Osteoblast (primary cell): ENCODE data around the gene C3orf20. TPM values are rescaled to one million over a fixed set of nuclear protein-coding genes. Genes with fewer than 3 reads are reported as not detected.

Experiments
- DNase-seq: peaks from one replicate; pipeline ENCODE4 v3.0.0; 2011; ENCODE audit warnings: low spot score, mixed read lengths; ENCODE audit not compliant: insufficient read length; ENCODE audit errors: missing footprints
- H2AFZ ChIP-seq: 2 replicates; pipeline ENCODE4 v1.6.0; 2011; ENCODE audit warnings: mild to moderate bottlenecking, low read length
- H3K27ac ChIP-seq: 2 replicates; pipeline ENCODE4 v1.5.1; 2011; ENCODE audit warnings: mild to moderate bottlenecking, low read depth, low read length, moderate library complexity
- H3K27me3 ChIP-seq: 2 replicates; pipeline ENCODE4 v1.6.0; 2012; ENCODE audit warnings: mild to moderate bottlenecking, control low read depth, inconsistent platforms, low read length, moderate library complexity; ENCODE audit not compliant: insufficient read depth
- H3K36me3 ChIP-seq: 2 replicates; pipeline ENCODE4 v1.5.1; 2011; ENCODE audit warnings: mild to moderate bottlenecking, low read length, control low read depth, moderate library complexity; ENCODE audit not compliant: insufficient read depth
- H3K4me1 ChIP-seq: 2 replicates; pipeline ENCODE4 v1.5.1; 2011; ENCODE audit warnings: mild to moderate bottlenecking, low read length, control low read depth, moderate library complexity; ENCODE audit not compliant: insufficient read depth
- H3K4me2 ChIP-seq: 2 replicates; pipeline ENCODE4 v1.6.0; 2011; ENCODE audit warnings: mild to moderate bottlenecking, low read length; ENCODE audit not compliant: insufficient read depth
- H3K4me3 ChIP-seq: fragments of 200-600 bp; sonication (generic); 3 replicates; pipeline ENCODE4 v1.5.1; 2012; ENCODE audit warnings: mild to moderate bottlenecking, low read length, inconsistent platforms; ENCODE audit not compliant: insufficient read depth
- H3K79me2 ChIP-seq: 2 replicates; pipeline ENCODE4 v1.6.0; 2012; ENCODE audit warnings: mild to moderate bottlenecking, low read length, control low read depth, inconsistent platforms; ENCODE audit not compliant: insufficient read depth
- H3K9me3 ChIP-seq: 2 replicates; pipeline ENCODE4 v1.5.1; 2011; ENCODE audit warnings: low read depth, low read length, control low read depth
- H4K20me1 ChIP-seq: 2 replicates; pipeline ENCODE4 v1.6.0; 2012; ENCODE audit warnings: mild to moderate bottlenecking, low read length, control low read depth; ENCODE audit not compliant: insufficient read depth
- total RNA-seq: library from RNA; depleted of rRNA; stranded (reverse); fragments of >200 nt; gene quantifications from 2 replicates; pipeline ENCODE4 v1.2.3, GENCODE V29; 2012
- TF ChIP-seq, protein P1 (sequence below): IDR thresholded peaks from 2 replicates; pipeline ENCODE4 v1.5.1; 2011; ENCODE audit warnings: mild to moderate bottlenecking, low read depth, low read length, moderate library complexity; ENCODE audit errors: extremely low read depth

C3orf20 gene
- total RNA-seq, 1 donor, result under 0.01 TPM

DNA sequence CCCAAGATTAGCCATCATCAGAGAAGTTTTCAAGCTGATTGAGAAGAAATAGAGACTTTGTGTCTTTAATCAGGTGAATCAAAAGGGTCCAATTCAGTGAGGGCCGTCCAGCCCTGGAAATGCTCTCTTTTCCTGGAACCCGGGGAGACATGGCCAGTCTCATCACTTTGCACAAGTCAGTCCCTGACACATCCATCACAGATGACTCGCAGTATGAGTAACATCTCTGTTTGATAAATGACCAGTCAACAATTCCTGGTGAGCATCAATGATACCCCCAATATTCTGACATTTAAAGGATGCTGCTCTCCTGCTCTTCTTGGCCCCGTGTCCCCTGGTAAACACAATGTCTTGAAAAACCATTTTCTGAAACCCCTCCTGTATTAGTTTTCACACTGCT is 26.7 kb downstream of the C3orf20 start:
- no peaks in the 10 kb centered on the region for H4K20me1 ChIP-seq
- DNase-seq, result no peak
- no peaks in the 10 kb centered on the region for H3K36me3 ChIP-seq
- no peaks in the 10 kb centered on the region for H3K4me1 ChIP-seq
- H3K27me3 ChIP-seq, result peaks cover 3% of the 10 kb centered on the region
- TF ChIP-seq, protein P1, sequence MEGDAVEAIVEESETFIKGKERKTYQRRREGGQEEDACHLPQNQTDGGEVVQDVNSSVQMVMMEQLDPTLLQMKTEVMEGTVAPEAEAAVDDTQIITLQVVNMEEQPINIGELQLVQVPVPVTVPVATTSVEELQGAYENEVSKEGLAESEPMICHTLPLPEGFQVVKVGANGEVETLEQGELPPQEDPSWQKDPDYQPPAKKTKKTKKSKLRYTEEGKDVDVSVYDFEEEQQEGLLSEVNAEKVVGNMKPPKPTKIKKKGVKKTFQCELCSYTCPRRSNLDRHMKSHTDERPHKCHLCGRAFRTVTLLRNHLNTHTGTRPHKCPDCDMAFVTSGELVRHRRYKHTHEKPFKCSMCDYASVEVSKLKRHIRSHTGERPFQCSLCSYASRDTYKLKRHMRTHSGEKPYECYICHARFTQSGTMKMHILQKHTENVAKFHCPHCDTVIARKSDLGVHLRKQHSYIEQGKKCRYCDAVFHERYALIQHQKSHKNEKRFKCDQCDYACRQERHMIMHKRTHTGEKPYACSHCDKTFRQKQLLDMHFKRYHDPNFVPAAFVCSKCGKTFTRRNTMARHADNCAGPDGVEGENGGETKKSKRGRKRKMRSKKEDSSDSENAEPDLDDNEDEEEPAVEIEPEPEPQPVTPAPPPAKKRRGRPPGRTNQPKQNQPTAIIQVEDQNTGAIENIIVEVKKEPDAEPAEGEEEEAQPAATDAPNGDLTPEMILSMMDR, result no peak
- H3K4me2 ChIP-seq, result no peak overlapping the region
- H2AFZ ChIP-seq, result no peak overlapping the region
- H3K79me2 ChIP-seq, result no peaks in the 10 kb centered on the region
- H3K4me3 ChIP-seq, result no peak overlapping the region
- no peaks in the 10 kb centered on the region for H3K9me3 ChIP-seq
- no peak overlapping the region for H3K27ac ChIP-seq

DNA sequence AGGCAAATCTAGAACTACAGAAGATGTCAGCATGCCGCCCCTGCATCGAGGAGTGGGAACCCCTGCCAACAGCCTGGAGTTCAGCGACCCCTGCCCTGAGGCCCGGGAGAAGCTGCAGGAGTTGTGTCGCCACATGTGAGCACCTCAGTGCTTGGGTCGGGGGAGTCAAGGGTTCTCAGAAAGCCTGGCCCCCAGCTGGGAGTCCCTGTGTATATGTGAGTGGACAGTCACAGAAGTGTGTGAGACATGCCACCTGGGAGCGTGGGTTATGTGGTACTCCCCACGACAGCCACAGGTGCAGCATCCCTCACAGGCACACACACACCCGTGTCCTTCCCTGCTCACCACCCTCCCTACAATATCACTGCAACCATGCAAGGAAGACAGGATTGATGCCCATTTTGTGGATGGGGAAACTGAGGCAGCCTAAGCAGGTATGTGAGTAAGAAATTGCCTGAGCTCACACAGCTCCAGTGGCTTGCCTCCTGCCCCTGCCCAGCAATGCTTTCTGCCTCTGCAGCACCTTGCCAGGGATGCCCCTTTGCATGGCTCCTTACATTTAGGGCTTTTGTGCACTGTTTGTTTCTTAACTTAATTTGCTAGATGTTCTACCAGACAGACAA is 28.3 kb downstream of the C3orf20 start:
- TF ChIP-seq, protein P1, result no peak
- no peak for DNase-seq
- Histone ChIP-seq H2AFZ (no peak overlapping the region), H3K9me3 (no peaks in the 10 kb centered on the region), H3K4me1 (no peaks in the 10 kb centered on the region), H3K36me3 (no peaks in the 10 kb centered on the region), H4K20me1 (no peaks in the 10 kb centered on the region), H3K27ac (no peak overlapping the region), H3K4me3 (no peak overlapping the region), H3K4me2 (no peak overlapping the region), H3K79me2 (no peaks in the 10 kb centered on the region), H3K27me3 (peaks cover 3% of the 10 kb centered on the region)

DNA sequence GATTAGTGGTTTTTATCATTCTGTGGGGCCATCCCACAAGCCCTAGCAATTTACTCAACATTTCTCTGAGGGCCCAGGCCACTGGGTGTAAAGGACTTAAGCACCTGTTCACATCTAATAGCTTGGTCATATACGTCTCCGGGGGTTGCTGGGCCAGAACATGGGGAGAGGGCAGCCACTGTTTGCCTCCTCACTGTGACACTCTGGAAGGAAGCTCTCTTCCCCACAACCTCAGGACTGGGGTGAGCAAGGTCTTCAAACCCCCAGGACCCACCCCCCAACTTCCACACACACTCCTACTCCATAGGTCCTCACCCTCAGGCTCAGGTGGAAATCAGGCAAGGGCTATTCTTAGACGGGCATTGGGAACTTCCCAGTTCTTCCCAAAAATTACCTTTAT is 28.9 kb downstream of the C3orf20 start:
- H3K36me3 ChIP-seq, result no peaks in the 10 kb centered on the region

DNA sequence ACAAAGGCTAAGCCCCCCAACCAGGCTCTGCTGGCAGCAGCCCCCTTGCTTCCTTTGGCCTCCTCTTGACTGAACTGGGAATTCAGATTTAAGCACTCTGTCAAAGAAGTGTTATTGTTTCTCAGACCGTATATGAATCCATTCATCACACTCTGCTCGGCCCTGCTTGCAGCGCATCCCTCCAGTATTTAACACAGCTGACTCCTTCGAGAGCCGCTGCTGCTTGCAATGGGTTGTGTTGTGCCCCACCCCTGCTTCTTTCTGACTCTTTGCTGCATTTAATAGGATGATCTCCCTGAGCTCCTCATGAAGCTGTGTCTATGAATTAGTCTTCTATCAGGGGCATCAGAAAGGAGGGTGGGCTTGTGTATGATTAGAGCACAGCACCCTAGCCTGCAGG is 31.2 kb downstream of the C3orf20 start:
- TF ChIP-seq, protein P1, result no peak
- no peaks in the 10 kb centered on the region for H3K4me1 ChIP-seq
- no peak for DNase-seq
- no peaks in the 10 kb centered on the region for H3K36me3 ChIP-seq
- H3K9me3 ChIP-seq, result no peaks in the 10 kb centered on the region
- H4K20me1 ChIP-seq, result no peaks in the 10 kb centered on the region
- H3K27ac ChIP-seq, result no peak overlapping the region
- peaks cover 3% of the 10 kb centered on the region for H3K27me3 ChIP-seq
- H3K4me3 ChIP-seq, result no peak overlapping the region
- H3K4me2 ChIP-seq, result no peak overlapping the region
- no peak overlapping the region for H2AFZ ChIP-seq
- H3K79me2 ChIP-seq, result no peaks in the 10 kb centered on the region

More for the DNA sequence above, 28.9 kb downstream of the C3orf20 start:
- no peaks in the 10 kb centered on the region for H3K9me3 ChIP-seq
- no peak overlapping the region for H3K4me2 ChIP-seq
- peaks cover 3% of the 10 kb centered on the region for H3K27me3 ChIP-seq
- H4K20me1 ChIP-seq, result no peaks in the 10 kb centered on the region
- no peaks in the 10 kb centered on the region for H3K79me2 ChIP-seq
- peak; percentile 13 for DNase-seq
- no peak overlapping the region for H3K27ac ChIP-seq
- no peak overlapping the region for H3K4me3 ChIP-seq
- TF ChIP-seq, protein P1, result no peak
- H2AFZ ChIP-seq, result no peak overlapping the region
- H3K4me1 ChIP-seq, result no peaks in the 10 kb centered on the region
